Islet of Langerhans (tissue), 1 donor: ENCODE results near the gene SFXN3.

Source experiments
- FAIRE-seq: peaks from one replicate; lab custom pipeline; 2011; peaks lifted over from hg19 to GRCh38; lab: Jason Lieb, UNC

The SFXN3 gene

DNA sequence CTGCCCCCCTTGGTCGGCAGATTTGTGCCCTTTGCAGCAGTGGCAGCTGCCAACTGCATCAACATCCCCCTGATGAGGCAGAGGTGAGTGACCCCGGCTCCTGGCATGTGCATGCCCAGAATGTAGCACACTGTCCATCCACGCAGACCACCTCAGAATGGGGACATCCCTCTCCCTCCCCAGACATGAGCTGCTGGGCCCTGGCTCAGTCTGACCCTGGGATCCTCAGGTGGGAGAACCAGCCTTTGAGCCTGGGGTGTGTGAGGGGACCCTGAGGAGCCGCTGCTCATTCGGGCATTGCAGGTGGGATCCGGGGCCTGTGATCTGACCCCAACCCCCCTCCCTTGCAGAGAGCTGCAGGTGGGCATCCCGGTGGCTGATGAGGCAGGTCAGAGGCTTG lies 5.7 kb downstream of the SFXN3 start:
- no peak for FAIRE-seq

DNA sequence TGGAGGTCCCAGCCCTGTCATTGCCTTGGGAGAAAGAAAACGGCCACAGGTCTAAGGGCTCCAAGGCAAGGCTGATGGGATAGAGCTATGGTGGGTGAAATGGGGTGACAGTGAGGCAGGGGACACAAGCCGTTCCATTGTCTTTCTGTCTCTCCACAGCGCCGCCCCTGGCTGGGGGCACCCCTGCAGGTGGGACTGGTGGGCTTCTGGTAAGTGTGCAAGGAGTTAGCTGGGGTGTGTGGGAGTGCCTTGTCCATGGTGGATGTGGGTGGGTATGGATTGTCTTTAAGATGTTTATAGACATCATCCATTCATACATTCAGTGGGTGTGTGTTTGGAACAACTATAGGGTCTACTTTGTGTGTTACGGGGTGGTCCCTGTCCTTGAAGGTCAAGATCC lies 7.5 kb downstream of the SFXN3 start:
- FAIRE-seq: no peak

DNA sequence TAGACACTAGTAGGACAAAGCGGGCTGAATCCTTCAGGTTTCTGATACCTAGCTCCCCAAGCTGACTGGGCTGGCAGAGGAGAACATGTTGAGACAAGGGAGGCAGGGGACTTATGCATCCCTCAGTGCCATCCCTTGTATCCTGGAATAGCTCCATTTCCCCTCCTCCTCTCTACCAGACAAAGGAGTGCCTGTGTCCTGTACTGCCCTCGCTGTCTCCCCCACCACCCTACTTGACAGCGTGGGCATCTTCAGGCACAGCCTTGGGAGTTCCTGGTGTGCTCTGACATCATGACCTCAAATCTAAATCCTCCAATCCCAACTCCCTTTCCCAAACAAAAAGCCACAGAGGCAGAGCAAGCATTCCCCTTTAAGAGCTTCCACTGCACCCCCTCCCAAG lies 9.0 kb downstream of the SFXN3 start:
- FAIRE-seq: no peak

DNA sequence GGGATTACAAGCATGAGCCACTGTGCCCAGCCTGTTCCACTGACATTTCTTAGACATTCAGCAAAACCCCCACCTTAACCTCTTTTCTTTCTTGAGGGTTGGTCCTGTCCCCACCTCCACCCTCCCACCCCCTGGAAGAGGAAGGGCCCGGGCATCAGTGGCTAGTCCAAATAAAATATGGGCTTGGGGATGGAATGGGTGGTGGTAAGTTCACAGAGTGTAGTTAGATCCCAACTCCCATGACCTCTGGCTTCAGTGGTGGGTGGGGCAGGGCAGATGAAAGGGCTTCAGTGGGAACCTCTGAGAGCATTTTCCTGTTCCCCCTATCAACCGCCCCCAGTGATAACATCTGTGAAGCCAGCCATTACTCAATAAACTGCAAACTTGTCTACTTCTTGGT lies 9.8 kb downstream of the SFXN3 start:
- FAIRE-seq: no peak

DNA sequence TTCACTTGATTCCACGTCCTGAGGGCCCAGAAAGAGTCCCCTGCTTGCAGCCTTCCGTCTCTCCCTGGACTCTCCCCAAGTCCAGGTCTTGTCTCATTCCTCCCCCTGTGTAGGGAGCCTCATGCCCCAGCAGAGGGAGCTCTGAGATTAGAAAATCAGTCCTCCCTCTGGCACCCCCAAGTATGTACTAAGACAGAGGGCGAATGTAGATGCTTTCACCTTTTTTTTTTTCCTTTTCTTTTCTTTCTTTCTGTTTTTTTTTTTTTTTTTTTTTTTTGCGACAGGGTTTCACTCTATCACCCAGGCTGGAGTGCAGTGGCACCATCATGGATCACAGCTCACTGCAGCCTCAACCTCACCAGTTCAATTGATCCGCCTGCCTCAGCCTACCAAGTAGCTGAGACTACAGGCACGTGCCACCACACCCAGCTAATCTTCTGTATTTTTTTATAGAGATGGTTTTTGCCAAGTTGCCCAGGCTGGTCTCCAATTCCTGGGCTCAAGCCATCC lies 10.3 kb downstream of the SFXN3 start:
- no peak for FAIRE-seq

DNA sequence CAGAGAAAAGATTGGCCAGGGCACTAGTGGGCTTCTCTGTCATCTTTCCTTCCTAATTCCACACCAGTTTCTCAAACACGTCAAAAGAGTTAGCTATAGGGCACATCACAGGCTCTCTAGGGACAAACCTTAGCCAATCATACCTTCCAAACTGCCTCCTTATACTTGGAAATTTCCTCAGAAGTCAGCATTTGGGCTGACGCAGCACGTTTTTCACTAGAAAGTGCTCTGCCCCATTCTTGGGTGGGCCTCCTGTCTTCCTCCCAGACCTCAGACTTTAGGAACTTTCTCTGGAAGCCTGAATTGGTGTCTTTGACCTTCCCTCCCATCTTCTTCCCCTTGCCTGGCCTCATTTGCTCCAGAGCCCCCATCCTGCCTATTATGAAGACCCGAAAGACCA lies 11.1 kb downstream of the SFXN3 start:
- no peak for FAIRE-seq

DNA sequence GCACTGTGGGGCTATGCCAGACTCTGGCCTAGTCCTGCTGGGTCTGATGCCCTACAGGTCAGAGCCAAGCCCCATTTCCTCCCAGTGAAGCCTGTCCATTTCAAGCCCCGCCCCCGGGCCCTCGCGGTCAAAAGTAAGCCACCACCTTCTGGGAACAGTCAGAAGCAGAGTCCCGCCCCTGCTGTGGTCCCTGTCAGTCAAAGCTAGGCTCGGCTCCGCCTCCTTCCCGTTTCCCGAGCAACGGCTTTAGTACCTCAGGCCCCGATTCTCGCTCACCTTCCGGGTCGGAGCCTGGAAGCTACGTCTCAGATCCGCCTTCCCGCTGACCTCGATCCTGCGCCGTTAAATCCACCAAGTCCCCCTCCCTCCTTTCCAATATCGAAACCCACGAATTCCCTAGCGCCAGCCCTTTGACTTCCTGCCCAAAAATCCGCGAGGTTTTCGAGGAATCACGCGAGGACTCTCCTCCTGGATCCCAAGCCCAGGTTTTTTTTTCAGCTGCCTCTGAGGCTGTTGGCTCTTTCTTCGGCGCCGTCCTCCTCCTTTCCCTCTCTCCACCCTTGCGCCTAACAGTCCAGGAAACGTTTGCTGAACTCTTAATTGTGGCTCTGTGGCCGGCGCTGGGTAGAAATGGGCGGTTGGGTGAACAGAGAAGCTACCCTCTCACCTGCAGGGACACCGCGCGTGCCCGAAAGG lies 11.8 kb downstream of the SFXN3 start:
- peak; percentile 21 for FAIRE-seq

DNA sequence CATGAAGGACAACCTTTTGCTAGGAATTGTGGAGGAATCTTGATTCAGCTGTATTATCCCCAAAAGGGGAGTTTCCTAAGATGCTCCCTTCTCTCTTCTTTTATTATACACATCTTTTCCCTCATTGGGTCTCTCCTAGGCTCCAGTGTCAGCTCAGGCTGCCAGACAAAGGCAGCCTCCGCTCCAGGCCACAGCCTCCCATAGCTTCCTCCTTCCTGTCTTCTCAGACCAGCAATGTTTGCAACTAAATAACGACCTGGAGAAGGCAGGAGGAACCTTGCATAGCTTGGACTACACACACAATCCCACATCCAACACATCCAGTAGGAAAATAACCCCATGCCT lies 12.3 kb downstream of the SFXN3 start:
- no peak for FAIRE-seq

DNA sequence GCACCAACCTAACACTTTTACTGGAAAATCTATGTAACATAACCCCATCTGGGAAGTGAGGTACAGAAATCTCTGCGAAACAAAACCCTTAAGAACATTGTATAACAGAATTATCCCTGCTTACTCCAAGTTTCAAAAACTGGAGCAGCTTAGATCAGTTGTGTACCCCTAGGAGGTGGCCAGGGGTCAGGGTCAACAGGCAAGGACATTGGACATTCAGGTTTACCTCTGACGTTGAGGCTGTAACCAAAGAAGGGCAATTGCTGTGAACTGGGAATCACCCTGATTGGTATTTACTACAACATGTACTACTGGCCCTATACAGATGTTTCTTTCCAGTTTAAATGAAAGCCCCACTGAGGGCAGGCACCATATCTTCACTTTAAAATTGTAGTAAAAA lies 13.1 kb downstream of the SFXN3 start:
- FAIRE-seq: no peak

DNA sequence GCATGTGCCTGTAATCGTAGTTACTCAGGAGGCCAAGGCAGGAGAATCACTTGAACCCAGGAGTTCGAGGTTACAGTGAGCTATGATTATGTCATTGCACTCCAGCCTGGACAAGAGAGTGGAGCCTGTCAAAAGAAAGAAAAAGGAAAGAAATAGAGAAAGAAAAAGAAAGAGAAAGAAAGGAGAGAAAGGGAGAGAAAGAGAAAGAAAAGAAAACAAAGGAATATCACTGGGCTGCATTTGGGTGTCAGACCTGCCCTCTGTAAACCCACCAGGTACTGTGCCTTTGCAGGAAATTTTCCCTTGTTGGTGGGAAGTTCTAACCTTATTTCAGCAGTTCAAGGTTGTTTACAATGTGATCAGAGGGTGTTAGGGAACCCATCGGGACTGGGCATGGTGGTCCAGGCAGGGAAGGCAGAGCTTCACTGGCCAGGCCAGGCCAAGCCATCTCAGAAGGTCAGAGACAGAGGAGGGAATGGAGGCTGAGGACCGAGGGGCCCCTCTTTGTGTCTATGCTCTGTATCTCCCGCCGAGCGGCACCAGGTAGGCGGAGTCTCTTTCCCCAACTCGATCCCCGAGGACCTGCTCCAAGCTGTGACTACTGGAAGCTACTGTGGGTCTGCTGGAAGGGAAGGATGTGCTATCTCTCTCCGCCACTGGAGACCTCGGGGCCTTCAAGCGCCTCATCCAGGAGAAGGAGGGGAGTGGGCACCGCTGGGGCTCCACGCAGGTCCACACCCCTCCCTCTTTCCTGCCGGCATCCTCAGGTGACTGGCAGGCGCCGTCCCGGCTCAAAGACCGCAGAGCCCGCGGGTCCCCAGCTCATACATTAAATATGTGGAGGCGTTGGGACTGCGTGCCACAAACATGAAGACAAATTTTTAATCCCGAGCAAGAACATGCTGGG lies 15.6 kb downstream of the SFXN3 start:
- FAIRE-seq: no peak

DNA sequence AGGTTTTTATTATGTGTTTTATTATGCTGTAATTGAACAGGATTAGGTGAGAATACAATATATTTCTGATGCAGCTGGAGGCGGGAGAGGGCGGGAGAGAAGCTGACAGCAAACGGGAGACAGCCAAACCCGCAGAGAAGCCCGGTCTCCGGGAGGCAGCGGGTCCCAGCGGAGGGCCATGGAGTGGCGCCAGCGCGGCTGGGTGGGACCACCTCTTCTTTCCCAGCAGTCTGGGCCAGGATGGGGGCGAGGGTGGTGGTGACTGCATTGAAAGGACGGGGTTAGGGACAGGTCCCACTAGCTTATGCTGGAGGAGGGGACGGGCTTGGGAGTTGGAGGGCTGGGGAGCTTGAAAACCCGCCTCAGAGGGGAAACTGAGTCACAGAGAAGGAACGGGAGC lies 16.2 kb downstream of the SFXN3 start:
- no peak for FAIRE-seq

DNA sequence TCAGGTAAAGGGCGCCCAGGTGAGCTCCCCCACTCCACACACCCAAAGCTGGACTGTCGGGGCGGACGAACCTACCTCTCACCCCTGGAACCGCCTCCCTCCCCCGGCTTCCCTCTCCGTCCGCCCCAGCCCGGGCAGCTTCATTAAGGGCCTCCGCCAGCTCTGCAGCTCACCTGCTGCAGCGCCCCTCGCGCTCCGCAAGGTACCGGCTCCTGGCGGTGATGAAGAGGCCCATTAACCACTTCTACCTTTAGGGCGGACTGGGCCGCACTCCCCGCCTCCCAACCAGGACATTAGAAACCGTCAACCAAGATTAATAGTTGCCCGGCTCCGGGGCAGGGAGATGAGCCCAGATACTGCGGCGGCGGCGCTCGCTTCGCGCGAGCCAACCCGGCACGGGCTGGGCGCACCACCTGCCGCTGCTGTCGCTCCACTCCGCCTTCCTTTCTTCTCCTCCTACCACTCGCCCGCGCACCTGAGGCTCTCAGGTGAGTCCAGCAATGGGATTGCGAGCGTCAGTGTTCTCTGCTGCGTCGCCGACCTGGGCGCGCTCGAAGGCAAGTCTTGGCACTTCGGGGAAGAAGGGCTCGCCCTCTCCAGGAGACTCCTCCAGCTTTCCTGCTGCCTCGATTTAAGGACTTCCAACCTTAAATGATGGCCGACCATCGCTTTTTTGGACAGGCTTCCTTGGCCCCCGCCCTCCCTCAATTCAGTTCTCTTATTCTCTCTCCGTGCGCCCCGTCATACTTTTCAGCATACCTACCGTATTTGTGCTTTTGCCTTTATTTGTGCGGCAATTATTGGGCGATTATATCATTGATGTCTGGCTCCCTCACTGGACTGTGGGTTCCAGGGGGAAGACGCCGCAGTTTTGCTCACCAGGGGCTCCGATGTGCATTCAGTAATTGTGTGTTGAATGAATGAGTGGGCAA lies 17.2 kb downstream of the SFXN3 start:
- no peak for FAIRE-seq

DNA sequence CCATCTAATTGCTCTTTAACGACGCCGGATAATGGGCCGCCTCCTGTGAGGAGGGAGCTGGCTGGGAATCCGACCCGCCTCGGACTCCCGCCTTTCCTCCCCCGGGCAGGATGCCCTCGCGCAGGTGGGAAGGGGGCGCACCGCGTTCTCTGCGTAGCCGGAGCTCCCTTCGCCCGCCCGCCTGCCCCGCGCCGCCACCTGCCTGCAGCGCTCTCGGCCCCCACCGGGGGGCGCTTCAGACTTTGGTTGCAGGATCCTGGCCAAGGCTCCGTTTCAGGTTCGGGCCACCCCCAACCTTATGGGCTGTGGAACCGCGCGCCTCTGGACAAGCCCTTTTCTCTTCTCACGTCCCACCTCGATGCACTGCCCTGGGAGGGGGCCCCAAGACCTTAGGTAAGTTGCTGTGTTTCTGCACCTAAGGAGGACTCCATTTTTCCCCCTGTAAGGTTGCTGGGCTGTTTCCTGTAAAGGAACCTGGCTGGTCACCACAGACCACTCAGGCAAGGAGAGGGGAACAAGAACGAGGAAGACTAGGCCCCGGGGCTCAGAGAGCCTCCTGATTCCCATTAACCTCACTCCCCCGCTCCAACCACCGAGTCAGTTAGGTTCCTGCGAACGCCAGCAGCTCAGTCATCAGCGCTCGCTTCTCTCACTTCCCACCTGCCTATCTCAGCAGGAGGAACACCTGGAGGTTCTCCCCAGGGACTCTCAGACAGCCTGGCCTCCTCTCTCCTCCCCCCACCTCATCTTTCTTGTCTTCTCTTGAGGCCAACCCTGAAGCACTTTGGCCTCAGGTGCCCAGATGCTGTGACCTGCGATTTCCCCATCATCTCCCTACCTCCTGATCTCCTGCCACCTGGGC lies 19.4 kb downstream of the SFXN3 start:
- FAIRE-seq: no peak

DNA sequence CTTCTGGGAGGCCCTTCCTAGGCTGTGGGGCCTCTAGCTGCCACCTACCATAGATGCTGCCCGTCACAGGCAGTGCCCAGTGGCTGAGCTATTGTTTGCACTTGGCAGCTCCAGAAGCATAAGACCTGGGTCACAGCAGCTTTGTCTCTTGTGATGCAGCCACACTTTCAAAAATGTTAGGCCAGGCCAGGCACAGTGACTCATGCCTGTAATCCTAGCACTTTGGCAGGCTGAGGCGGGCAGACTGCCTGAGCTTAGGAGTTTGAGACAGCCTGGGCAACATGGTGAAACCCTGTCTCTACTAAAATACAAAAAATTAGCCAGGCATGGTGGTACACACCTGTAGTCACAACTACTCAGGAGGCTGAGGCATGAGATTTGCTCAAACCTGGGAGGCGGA lies 21.3 kb downstream of the SFXN3 start:
- no peak for FAIRE-seq

DNA sequence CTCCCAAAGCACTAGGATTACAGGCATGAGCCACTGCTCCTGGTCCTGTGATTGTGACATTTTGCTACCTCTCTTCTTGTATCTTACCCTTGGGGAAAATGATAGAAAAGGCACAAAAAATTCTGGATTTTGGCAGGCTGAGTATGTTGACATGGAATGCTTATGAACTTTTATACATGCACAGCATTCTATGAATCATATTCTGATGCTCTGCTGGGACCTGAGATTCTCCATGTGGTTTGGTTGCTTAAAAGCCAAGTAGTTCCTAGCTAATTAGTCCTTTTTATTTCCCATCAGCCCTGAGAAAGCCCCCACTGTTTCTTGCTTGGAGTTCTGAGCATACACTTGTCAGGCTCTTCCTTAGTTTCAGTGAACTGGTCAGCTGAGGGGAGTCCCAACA lies 22.5 kb downstream of the SFXN3 start:
- no peak for FAIRE-seq

DNA sequence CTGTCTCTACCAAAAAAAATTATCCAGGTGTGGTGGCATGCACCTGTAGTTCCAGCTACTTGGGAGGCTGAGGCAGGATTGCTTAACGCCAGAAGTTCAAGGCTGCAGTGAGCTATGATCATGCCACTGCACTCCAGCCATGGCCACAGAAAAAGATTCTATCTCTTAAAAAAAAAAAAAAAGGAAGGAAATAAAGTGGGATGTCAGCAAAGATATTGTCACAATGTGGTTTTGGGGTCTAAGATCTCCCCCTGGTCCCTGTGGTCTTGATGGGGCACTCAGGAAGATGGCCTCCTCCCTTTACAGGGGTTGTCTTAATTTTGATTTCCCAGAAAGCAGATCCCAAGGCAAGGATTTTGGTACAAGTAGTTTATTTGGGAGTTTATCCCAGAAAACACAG lies 23.3 kb downstream of the SFXN3 start:
- no peak for FAIRE-seq

DNA sequence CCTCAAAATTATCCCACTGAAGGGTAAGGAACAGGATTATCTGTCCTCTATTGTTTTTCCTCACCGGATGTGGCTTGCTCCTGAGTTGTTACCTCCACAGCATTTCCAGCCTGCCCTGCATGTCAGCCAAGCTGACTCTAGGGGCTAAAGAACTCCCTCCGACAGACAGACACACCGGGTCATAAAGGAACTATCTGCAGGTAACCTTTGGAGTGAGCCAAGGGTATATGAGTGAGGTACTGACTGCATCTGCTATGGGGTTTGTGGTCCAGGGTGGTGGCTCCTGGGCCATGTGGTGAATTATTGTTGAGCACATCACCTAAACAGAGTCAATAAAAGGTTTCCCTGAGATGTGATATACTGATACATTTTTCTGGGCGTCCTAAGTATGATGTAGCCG lies 23.8 kb downstream of the SFXN3 start:
- FAIRE-seq: no peak

DNA sequence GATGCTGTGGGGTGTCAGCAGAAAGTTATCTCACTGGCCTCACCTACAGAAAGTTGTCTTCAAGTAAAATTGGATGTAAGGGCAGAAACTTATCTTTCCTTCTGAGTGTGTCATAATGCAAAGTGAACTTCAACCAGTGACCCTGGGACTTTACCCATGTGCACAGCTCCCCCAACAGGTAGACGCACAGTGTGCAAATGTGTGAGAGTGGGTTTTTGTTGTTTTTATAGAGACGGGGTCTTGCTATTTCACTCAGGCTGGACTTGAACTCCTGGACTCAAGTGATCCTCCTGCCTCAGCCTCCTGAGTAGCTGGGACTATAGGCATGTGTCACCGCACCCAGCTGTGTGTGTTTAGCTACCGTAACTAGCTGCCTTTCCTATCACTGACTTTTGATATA lies 24.4 kb downstream of the SFXN3 start:
- FAIRE-seq: no peak

DNA sequence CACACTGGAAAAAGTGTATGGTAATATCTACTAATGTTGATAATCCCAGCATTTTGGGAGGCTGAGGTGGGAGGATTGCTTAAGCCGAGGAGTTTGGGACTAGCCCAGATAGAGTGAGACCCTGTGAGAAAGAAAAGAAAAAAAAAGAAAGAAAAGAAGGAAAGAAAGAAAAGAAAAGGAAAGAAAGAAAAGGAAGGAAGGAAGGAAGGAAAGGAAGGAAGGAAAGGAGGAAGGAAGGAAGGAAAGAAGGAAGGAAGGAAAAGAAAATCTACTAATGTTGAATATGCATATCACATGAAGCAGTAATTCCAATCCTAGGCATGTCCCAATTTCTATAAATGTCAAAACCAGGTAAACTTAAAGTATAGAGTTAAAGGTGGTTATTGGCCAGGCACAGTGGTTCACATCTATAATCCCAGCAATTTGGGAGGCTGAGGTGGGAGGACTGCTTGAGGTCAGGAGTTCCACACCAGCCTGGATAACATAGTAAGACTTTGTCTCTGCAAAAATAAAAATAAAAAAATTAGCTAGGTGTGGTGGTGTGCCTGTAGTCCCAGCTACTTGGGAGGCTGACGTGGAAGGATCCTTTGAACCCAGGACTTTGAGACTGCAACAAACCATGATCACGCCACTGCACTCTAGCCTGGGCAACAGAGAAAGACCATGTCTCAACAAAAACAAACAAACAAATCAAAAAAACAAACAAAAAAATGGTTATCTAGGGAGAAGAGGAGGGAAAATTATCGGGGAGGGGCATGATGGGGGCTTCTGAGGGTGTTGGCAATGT lies 25.5 kb downstream of the SFXN3 start:
- no peak for FAIRE-seq

DNA sequence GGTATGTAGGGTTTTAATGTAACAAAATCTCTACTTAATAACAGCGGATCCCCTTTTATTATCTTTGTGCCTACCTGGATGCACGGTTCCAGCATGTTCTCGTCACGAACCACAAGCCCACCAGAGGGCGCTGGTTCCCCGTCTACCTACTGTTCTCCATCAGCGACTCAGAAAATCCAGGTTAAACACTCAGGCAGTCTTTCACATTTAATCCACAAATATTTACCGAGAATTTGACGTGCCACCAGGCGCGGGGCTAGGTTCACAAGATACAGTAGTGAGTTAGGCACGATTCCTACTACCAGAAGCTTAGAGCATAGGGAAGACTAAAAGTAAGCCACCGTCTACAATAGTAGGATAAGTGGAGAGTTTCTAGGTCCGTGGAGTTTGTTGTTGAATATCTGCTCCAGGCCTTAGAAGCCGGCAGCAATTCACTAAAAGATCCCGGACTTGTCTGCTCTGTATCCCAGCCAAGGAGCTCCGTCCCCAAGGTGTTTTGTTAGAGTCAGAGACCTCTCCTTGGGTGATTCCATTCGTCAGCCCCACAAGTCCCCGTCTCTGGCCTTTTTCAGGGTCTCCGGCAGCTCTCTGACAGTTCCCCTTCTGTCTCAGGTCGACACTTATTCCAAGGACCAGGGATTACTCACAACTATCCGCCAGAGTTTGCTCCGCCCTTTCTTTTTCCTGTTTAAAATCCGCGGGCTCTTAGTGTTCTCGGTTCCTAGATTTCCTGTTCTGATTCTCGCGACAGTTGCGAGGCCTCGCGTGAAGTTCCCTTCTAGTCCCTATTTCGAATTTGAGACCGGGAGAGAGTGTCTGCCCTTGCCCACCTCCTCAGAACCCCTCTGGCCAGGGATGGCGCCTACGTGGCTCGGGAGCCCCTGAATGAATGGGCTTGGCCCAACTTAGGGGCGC lies 29.3 kb downstream of the SFXN3 start:
- FAIRE-seq: no peak
